Esophagus squamous epithelium (tissue), 4 donors: ENCODE results near the gene ULBP3.

Source experiments
- CTCF ChIP-seq, 6 experiments: fragments of 450-650 bp in 4 of 6; fragments of 200-600 bp in 2 of 6; sonication (generic) in 2 of 6; IDR thresholded peaks; one replicate each; pipeline ENCODE4 v1.5.1; 2016 to 2019; ENCODE audit warnings: antibody characterized with exemption in 6 of 6, mild to moderate bottlenecking in 4 of 6, moderate library complexity in 4 of 6
- POLR2A ChIP-seq, 4 donors: fragments of 450-650 bp; IDR thresholded peaks; one replicate each; pipeline ENCODE4 v1.6.1; 2017; ENCODE audit warnings: antibody characterized with exemption in 4 of 4, mild to moderate bottlenecking in 4 of 4, moderate library complexity in 3 of 4

GRCh38 chr6:150027806-150028565 lies 40.9 kb downstream of the ULBP3 start:
- TF ChIP-seq POLR2A (IDR thresholded peaks at IDR 0.05): no peak
- no peak for TF ChIP-seq CTCF (IDR thresholded peaks at IDR 0.05)
